Subcutaneous abdominal adipose tissue (tissue), 5 donors: Measurements from ENCODE around the gene SNX27.

Experiments
- H3K27ac ChIP-seq: one replicate; pipeline ENCODE4 v1.7.0; 2013; ENCODE audit warnings: low read depth, mild to moderate bottlenecking, inconsistent platforms, low read length, moderate library complexity
- H3K27me3 ChIP-seq, 5 donors: one replicate each; pipeline ENCODE4 v1.7.0; 2013; ENCODE audit warnings: low read length in 5 of 5, inconsistent platforms in 1 of 5; ENCODE audit not compliant: control insufficient read depth in 5 of 5, insufficient read depth in 4 of 5
- H3K36me3 ChIP-seq, 5 donors: one replicate each; pipeline ENCODE4 v1.7.0; 2013; ENCODE audit warnings: low read length in 5 of 5; ENCODE audit not compliant: control insufficient read depth in 5 of 5, insufficient read depth in 5 of 5
- H3K4me1 ChIP-seq, 5 donors: one replicate each; pipeline ENCODE4 v1.7.0; 2013; ENCODE audit warnings: low read length in 5 of 5, mild to moderate bottlenecking in 3 of 5, moderate library complexity in 1 of 5; ENCODE audit not compliant: control insufficient read depth in 5 of 5, insufficient read depth in 5 of 5
- H3K4me3 ChIP-seq, 5 donors: one replicate each; pipeline ENCODE4 v1.7.0; 2013; ENCODE audit warnings: low read length in 5 of 5, low read depth in 1 of 5
- H3K9ac ChIP-seq, 5 donors: one replicate each; pipeline ENCODE4 v1.7.0; 2013; ENCODE audit warnings: low read length in 5 of 5, mild to moderate bottlenecking in 4 of 5, moderate library complexity in 3 of 5
- H3K9me3 ChIP-seq, 5 donors: one replicate each; pipeline ENCODE4 v1.7.0; 2013; ENCODE audit warnings: low read length in 5 of 5; ENCODE audit not compliant: control insufficient read depth in 5 of 5
- donor health status: healthy.
- donor health status: healthy.
- donor health status: healthy.
- donor health status: healthy.
- donor health status: healthy.

The SNX27 gene

DNA sequence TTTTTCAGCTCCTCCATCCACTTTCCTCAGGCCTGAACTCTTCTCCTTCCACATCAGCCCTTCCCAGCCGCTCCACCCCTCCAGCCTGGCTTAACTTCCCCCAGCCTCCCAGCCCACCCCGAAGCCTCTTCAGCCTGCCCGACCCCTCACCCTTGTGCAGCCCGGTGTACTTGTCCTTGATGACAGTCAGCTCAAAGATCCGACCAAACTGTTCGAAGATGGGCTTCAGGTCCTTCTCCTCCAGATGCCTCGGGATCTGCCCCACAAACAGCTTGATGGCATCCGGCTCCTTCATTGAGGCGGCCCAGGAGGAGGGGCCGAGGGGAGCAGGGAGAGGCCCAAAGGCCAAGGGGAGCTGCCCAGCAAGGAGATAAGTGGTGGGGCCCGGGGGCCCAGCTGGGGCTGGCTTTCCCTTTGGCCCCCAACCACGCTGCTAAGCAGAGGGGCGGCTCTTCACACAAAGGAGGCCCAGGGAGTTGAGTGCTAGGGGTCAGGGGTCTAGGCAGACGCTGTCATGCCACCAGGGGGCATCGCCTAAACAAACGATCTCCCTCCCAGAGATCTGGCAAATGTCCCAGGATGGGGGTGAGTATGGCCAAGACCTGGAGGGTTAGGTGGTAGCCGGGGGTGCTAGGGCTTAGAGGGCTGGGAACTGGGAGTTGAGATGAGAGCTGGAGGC is 104.0 kb downstream of the SNX27 start:
- H3K9me3 ChIP-seq: no peaks in the 10 kb centered on the region
- peaks cover 26 to 51% (median 43%) of the 10 kb centered on the region in 5 donors for H3K27me3 ChIP-seq
- no peak overlapping the region for H3K27ac ChIP-seq
- no peaks in the 10 kb centered on the region for H3K36me3 ChIP-seq
- H3K9ac ChIP-seq: no peak overlapping the region
- H3K4me1 ChIP-seq: peaks cover 0 to 11% (median 10%) of the 10 kb centered on the region in 5 donors
- H3K4me3 ChIP-seq: no peak overlapping the region

GRCh38 chr1:151716405-151716762 is 104.5 kb downstream of the SNX27 start:
- Histone ChIP-seq H3K27me3 (peaks cover 26 to 48% (median 42%) of the 10 kb centered on the region in 5 donors), H3K36me3 (no peaks in the 10 kb centered on the region), H3K27ac (no peak overlapping the region), H3K4me1 (peaks cover 0 to 14% (median 13%) of the 10 kb centered on the region in 5 donors), H3K9ac (no peak overlapping the region), H3K9me3 (no peaks in the 10 kb centered on the region), H3K4me3 (no peak overlapping the region)

DNA sequence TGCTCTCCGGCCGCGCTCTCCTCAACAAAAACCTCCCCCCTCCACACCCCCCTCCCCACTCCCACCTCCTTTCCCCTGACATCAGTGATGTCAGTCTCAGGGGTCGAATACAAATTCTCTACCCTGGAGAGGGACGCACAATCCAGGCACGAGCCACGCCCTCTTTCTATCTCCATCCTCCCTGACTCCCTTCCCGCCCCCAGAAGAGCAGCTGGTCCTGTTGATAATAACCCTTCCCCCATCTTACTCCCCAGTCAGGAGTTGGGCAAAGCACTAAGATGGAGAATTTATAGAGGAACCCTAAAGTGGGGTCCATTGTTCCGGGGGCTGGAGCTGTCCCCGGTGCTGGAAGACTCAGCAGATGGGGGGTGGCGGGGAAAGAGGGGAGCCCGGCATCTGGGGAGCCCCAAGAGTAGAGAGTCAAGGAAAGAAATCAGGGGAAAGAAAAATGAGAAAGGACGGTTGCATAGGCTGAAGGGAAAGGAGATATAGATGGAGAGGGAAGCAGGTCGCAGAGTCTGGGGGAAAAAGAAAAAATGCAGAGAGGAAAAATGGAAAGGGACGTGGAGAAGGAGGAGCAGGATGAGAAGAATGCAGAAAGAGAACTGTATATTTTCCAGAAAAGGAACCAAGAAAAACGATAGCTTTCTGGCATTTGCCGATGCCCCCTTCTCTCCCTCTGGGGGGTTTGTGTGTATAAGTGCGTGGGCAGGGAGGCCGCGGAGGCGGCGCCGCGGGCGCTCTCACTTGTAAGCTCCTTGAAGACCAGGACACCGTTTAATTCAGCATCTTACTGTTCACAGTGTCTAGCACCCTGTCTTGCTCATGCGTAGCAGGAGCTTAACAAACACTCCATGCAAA is 105.2 kb downstream of the SNX27 start, which contains the start of gene CELF3:
Gene CELF3 (minus strand): TSS at position 33 of the 861 bp plus-strand sequence. CDS start 783 bp downstream, outside the sequence.
- H3K9ac ChIP-seq: no peak within 1 kb of the TSS

GRCh38 chr1:151718011-151718431 is 106.2 kb downstream of the SNX27 start:
- no peak overlapping the region for H3K27ac ChIP-seq
- no peak overlapping the region for H3K9ac ChIP-seq

More for the DNA sequence above, 105.2 kb downstream of the SNX27 start, which contains the start of gene CELF3:
- H3K27ac ChIP-seq: no peak within 1 kb of the TSS
- H3K27me3 ChIP-seq: peaks cover 26 to 44% (median 36%) of the 10 kb centered on the region in 5 donors
- peaks cover 0 to 21% (median 19%) of the 10 kb centered on the region in 5 donors for H3K4me1 ChIP-seq
- H3K9me3 ChIP-seq: no peaks in the 10 kb centered on the region
- no peak within 1 kb of the TSS for H3K4me3 ChIP-seq
- no peaks in the 10 kb centered on the region for H3K36me3 ChIP-seq

GRCh38 chr1:151718666-151719065 is 106.8 kb downstream of the SNX27 start:
- Histone ChIP-seq H3K36me3 (no peaks in the 10 kb centered on the region), H3K9me3 (no peaks in the 10 kb centered on the region), H3K4me1 (peaks cover 0 to 21% (median 20%) of the 10 kb centered on the region in 5 donors), H3K9ac (no peak overlapping the region), H3K27me3 (peaks cover 24 to 39% (median 29%) of the 10 kb centered on the region in 5 donors), H3K4me3 (no peak overlapping the region), H3K27ac (no peak overlapping the region)

More at GRCh38 chr1:151718011-151718431, 106.2 kb downstream of the SNX27 start:
- no peaks in the 10 kb centered on the region for H3K36me3 ChIP-seq
- no peak overlapping the region for H3K4me3 ChIP-seq
- H3K4me1 ChIP-seq: peaks cover 0 to 21% (median 20%) of the 10 kb centered on the region in 5 donors
- peaks cover 26 to 40% (median 31%) of the 10 kb centered on the region in 5 donors for H3K27me3 ChIP-seq
- H3K9me3 ChIP-seq: no peaks in the 10 kb centered on the region

- H3K4me1 ChIP-seq: peaks cover 0 to 21% (median 20%) of the 10 kb centered on the region in 5 donors
- H3K9ac ChIP-seq: no peak overlapping the region
- H3K9me3 ChIP-seq: no peaks in the 10 kb centered on the region
- no peak overlapping the region for H3K27ac ChIP-seq
- H3K4me3 ChIP-seq: peak overlapping the region in 2 of 5 donors; percentile 56 to 60
- no peaks in the 10 kb centered on the region for H3K36me3 ChIP-seq
- peaks cover 27 to 34% (median 31%) of the 10 kb centered on the region in 5 donors for H3K27me3 ChIP-seq
Measured at GRCh38 chr1:151720125-151720524, 108.3 kb downstream of the SNX27 start.

DNA sequence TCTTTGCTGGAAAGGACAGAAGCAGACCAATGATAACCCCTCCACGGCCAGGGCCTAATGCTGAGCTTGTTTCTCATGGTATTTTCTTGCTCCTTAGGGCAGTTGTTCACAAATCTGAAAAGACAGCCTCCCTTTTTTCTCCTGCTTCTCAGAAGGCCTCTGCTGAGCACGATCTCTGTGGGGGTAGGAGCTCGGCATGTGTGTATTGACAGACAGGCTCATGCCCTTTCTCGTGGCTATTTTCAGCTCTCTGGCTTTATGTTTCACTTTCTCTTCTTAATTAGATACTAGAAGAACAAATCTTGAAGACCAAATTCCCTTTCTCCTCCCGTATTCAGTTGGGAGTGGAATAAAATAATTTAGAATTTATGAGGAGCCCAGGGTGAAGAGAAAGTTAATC is 108.7 kb downstream of the SNX27 start:
- Histone ChIP-seq H3K27ac (no peak overlapping the region), H3K4me1 (peaks cover 0 to 21% (median 20%) of the 10 kb centered on the region in 5 donors), H3K27me3 (peaks cover 24 to 37% (median 28%) of the 10 kb centered on the region in 5 donors), H3K36me3 (no peaks in the 10 kb centered on the region), H3K4me3 (peak overlapping the region; percentile 48 to 72 (median 56)), H3K9ac (peak overlapping the region in 2 of 5 donors; percentile 33 to 51), H3K9me3 (no peaks in the 10 kb centered on the region)

DNA sequence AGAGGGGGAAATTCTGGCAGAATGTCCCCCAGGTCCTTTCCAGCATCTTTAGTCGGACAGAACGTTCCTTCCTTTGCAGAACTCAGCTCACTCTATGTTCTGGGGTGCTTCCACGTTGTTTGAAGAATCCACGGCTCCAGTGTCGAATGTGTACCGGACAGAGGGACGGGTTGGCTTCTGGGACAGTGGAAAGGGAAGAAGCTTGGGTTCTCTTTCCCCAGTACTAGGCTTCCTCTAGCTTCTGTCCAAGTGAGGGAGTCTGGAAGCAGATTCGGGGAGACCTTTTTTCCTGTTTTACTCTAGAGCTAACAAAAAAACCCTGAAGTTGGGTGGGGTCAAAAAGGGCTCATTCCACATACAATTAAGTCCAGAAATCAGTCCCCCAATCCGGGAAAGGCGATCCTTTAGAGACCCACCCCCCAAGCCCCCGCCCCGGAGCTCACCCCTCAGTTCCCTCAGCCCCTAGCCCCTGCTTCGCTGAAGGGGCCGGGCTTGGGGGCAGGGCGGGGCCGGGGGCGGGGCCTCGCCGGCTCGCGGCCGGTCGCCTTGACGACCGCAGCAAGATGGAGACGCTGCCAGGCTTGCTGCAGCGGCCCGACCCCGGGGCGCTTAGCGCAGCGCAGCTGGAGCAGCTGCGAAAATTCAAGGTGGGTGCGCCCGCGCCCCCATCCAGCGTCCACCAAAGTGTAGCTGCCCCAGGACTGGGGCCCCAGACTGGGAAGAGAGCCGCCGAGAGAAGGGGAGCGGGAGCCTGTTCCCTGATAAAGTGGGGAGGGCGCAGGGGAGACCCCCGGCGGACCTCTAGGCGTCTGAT is 109.3 kb downstream of the SNX27 start, which contains the start of gene RIIAD1:
Gene RIIAD1 (plus strand): TSS at position 549 of the 814 bp plus-strand sequence. CDS start 15 bp downstream, at position 564.
- H3K27ac ChIP-seq: no peak within 1 kb of the TSS
- H3K36me3 ChIP-seq: no peaks in the 10 kb centered on the region
- H3K4me3 ChIP-seq: peak within 1 kb of the TSS; percentile 52 to 72 (median 57)
- peaks cover 18 to 35% (median 26%) of the 10 kb centered on the region in 5 donors for H3K27me3 ChIP-seq
- peak within 1 kb of the TSS in 4 of 5 donors; percentile 33 to 62 (median 47) for H3K9ac ChIP-seq
- H3K4me1 ChIP-seq: peaks cover 0 to 21% (median 20%) of the 10 kb centered on the region in 5 donors
- H3K9me3 ChIP-seq: no peaks in the 10 kb centered on the region

DNA sequence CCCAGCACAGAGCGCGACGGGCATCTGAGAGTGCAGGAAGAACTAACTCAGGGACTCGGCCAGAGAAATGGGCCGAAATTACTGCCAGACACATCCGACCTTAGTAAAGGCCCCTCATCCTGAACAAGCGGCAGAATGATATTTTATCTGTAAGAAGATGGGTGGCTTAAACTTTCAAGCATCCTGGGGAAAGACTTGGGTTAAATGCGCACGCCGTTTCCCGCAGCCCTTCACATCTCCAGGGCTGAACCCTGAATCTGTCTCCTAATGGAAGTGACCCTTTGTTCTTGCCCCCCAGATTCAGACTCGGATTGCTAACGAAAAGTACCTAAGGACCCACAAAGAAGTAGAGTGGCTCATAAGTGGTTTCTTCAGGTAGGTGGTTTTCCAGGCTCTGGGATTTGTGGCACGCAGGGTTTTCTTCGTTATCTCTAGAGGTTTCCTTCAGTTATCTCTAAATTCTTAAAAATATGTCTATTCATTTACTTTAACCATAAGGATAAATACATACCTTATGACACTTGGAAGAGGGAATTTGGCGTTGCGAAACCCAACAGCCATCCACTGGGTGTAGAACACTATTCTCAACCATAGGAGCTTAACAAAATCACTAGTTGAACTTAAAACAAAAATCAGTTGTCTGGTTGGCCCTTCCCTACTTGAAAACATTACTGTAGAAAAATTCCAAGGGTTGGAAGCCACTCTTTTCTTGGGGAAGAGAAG is 110.1 kb downstream of the SNX27 start:
- no peaks in the 10 kb centered on the region for H3K36me3 ChIP-seq
- no peaks in the 10 kb centered on the region for H3K9me3 ChIP-seq
- H3K27ac ChIP-seq: no peak overlapping the region
- H3K27me3 ChIP-seq: peaks cover 18 to 30% (median 27%) of the 10 kb centered on the region in 5 donors
- peak overlapping the region; percentile 35 to 60 (median 56) for H3K4me3 ChIP-seq
- peak overlapping the region in 1 of 5 donors; percentile 35 for H3K9ac ChIP-seq
- H3K4me1 ChIP-seq: peaks cover 0 to 21% (median 18%) of the 10 kb centered on the region in 5 donors
